HepG2 (cell line): ENCODE results near the gene DOC2A. TPM values are rescaled to one million over a fixed set of nuclear protein-coding genes. Genes with fewer than 3 reads are reported as not detected.

Source experiments
- AFF4 ChIP-seq: sonication (generic); formaldehyde crosslinking; IDR thresholded peaks from 2 replicates; pipeline ENCODE4 v1.4.0; 2020; ENCODE audit warnings: missing genetic modification reagents
- AHDC1 ChIP-seq: sonication (generic); formaldehyde crosslinking; IDR thresholded peaks from 2 replicates; pipeline ENCODE4 v1.5.1; 2020; ENCODE audit warnings: mild to moderate bottlenecking, missing genetic modification reagents, borderline replicate concordance
- EHMT2 ChIP-seq: fragments of 200-600 bp; sonication (generic); IDR thresholded peaks from 2 replicates; pipeline ENCODE4 v1.7.0; 2017; ENCODE audit warnings: antibody characterized with exemption, low read depth, low read length, borderline replicate concordance
- MBNL3 ChIP-seq: fragments of 250-450 bp; sonication (Bioruptor Pico); conservative IDR thresholded peaks from 2 replicates; pipeline ENCODE4 v1.8.0; 2022; ENCODE audit warnings: mild to moderate bottlenecking, inconsistent platforms
- MTA3 ChIP-seq: sonication (generic); formaldehyde crosslinking; IDR thresholded peaks from 2 replicates; pipeline ENCODE4 v1.4.0; 2020; ENCODE audit warnings: missing genetic modification reagents
- NAIF1 ChIP-seq: sonication (generic); formaldehyde crosslinking; IDR thresholded peaks from 2 replicates; pipeline ENCODE4 v1.5.0; 2020; ENCODE audit warnings: mild to moderate bottlenecking, missing genetic modification reagents, borderline replicate concordance
- NBN ChIP-seq: fragments of 450-650 bp; conservative IDR thresholded peaks from 2 replicates; pipeline ENCODE4 v1.6.1; 2017
- ONECUT2 ChIP-seq: sonication (generic); formaldehyde crosslinking; IDR thresholded peaks from 2 replicates; pipeline ENCODE4 v1.4.0; 2020; ENCODE audit warnings: missing genetic modification reagents
- PCBP1 ChIP-seq: fragments of 200-400 bp; formaldehyde crosslinking; IDR thresholded peaks from 2 replicates; pipeline ENCODE4 v1.6.1; 2017; ENCODE audit warnings: mild to moderate bottlenecking, low read depth, low read length, borderline replicate concordance
- PHF21A ChIP-seq: sonication (generic); formaldehyde crosslinking; IDR thresholded peaks from 2 replicates; pipeline ENCODE4 v1.5.0; 2020; ENCODE audit warnings: mild to moderate bottlenecking, missing genetic modification reagents
- XRCC5 ChIP-seq: fragments of 200-400 bp; formaldehyde crosslinking; optimal IDR thresholded peaks from 2 replicates; pipeline ENCODE3; 2017; ENCODE audit warnings: mild to moderate bottlenecking, low read length
- ZNF180 ChIP-seq: sonication (generic); formaldehyde crosslinking; IDR thresholded peaks from 2 replicates; pipeline ENCODE4 v1.4.0; 2020; ENCODE audit warnings: low read depth, missing genetic modification reagents, borderline replicate concordance
- ZNF263 ChIP-seq: sonication (generic); formaldehyde crosslinking; IDR thresholded peaks from 2 replicates; pipeline ENCODE4 v1.4.0; 2020; ENCODE audit warnings: missing genetic modification reagents
- ZNF280B ChIP-seq: sonication (generic); formaldehyde crosslinking; IDR thresholded peaks from 2 replicates; pipeline ENCODE4 v1.5.0; 2020; ENCODE audit warnings: missing genetic modification reagents, mild to moderate bottlenecking, borderline replicate concordance
- ZNF607 ChIP-seq: sonication (generic); formaldehyde crosslinking; IDR thresholded peaks from 2 replicates; pipeline ENCODE4 v1.5.1; 2020; ENCODE audit warnings: missing genetic modification reagents, mild to moderate bottlenecking, borderline replicate concordance
- ZNF644 ChIP-seq: IDR thresholded peaks from 2 replicates; pipeline ENCODE4 v1.6.1; 2016; ENCODE audit warnings: low read depth
- polyA plus RNA-seq, 8 experiments: library from polyadenylated mRNA; depleted of rRNA in 3 of 8; stranded (reverse) in 7 of 8; unstranded in 1 of 8; fragments of >200 nt; fragmentation: Illumina TruSeq in 4 of 8; extraction: Trizol in 4 of 8; gene quantifications; 2 replicates each; pipeline versions ENCODE4 v1.2.1 to v1.2.3, GENCODE V29; 2011 to 2016; ENCODE audit warnings: low read depth in 4 of 8, missing spikeins in 1 of 8, mixed read lengths in 1 of 8; ENCODE audit not compliant: insufficient read depth in 1 of 8
- total RNA-seq, 5 experiments: library from RNA; depleted of rRNA; stranded (reverse); fragments of >200 nt; fragmentation: Illumina TruSeq; extraction: Trizol; gene quantifications; 2 replicates each; pipeline ENCODE4 v1.2.3, GENCODE V29; 2016; ENCODE audit warnings: low read depth in 1 of 5

DOC2A gene
- total and polyA plus RNA-seq, 2 of the 13 experiments (the other 11 are each of a cell fraction or from before 2014, with no cell fraction given), result 0.15 to 0.55 TPM

- TF ChIP-seq AHDC1 (CRISPR knock-in tag) (no peak), ZNF280B (CRISPR knock-in tag) (0 out of 2 replicates have a peak, but pooled peaks have one; percentile 60), NBN (no peak), PCBP1 (no peak), XRCC5 (peak; percentile 20), NAIF1 (CRISPR knock-in tag) (no peak), EHMT2 (peak; percentile 81; the same call in 1 of the 2 replicates), ONECUT2 (no peak), ZNF180 (no peak), ZNF644 (no peak), ZNF607 (CRISPR knock-in tag) (no peak), AFF4 (CRISPR knock-in tag) (no peak), PHF21A (CRISPR knock-in tag) (no peak), MTA3 (no peak), ZNF263 (CRISPR knock-in tag) (no peak), MBNL3 (no peak)
Observed at GRCh38 chr16:30028438-30029076, 17.7 kb upstream of the DOC2A start (continued).
